ENCODE measurements around the gene NDUFV2. TPM values are rescaled to one million over a fixed set of nuclear protein-coding genes. Genes with fewer than 3 reads are reported as not detected.

Gene NDUFV2
- total and polyA plus RNA-seq, 12 donors = 362 to 1,061 (median 482) TPM

GRCh38 chr18:9135912-9136314 is 33.4 kb downstream of the NDUFV2 start:
- intact Hi-C loops (cut with DNase I) = loop anchor here in 7 of 10 donors (2.0 to 5.0 kb wide), 3 partner anchors 17 to 34 kb away; partner anchors contain the start of gene NDUFV2 (in 7 of the 7)
- TF ChIP-seq, protein P1, sequence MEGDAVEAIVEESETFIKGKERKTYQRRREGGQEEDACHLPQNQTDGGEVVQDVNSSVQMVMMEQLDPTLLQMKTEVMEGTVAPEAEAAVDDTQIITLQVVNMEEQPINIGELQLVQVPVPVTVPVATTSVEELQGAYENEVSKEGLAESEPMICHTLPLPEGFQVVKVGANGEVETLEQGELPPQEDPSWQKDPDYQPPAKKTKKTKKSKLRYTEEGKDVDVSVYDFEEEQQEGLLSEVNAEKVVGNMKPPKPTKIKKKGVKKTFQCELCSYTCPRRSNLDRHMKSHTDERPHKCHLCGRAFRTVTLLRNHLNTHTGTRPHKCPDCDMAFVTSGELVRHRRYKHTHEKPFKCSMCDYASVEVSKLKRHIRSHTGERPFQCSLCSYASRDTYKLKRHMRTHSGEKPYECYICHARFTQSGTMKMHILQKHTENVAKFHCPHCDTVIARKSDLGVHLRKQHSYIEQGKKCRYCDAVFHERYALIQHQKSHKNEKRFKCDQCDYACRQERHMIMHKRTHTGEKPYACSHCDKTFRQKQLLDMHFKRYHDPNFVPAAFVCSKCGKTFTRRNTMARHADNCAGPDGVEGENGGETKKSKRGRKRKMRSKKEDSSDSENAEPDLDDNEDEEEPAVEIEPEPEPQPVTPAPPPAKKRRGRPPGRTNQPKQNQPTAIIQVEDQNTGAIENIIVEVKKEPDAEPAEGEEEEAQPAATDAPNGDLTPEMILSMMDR (IDR thresholded peaks at IDR 0.05) = no peak
- peak; percentile 1 to 62 (median 26) for ATAC-seq
- no peaks in the 10 kb centered on the region for H3K27me3 ChIP-seq
- peaks cover 0 to 59% (median 41%) of the 10 kb centered on the region in 9 donors for H3K4me1 ChIP-seq
- peak overlapping the region; percentile 65 to 99 (median 98) for H3K27ac ChIP-seq
- peak overlapping the region; percentile 42 to 94 (median 75) for H3K4me3 ChIP-seq
- DNase-seq = peak in 1 of 2 donors; percentile 28
- no peaks in the 10 kb centered on the region for H3K9me3 ChIP-seq
- 0% methylated on average over 28 to 33 of the region's 33 CpGs for WGBS, 2 donors
- peaks cover 0 to 45% (median 15%) of the 10 kb centered on the region in 9 donors for H3K36me3 ChIP-seq

- peak within 1 kb of the TSS; percentile 61 to 94 (median 80) for H3K4me3 ChIP-seq
- DNase-seq (peak; percentile 97 to 99), ATAC-seq (peak; percentile 96 to 99 (median 97))
- intact Hi-C loops (cut with DNase I) = loop anchor here in 8 of 10 donors (1.0 to 5.0 kb wide), 4 partner anchors 18 to 34 kb away; partner anchors contain the start of gene NDUFV2 (in 8 of the 8)
- WGBS, 2 donors = 0 to 1% methylated on average over 72 to 95 of the region's 95 CpGs
- TF ChIP-seq, protein P1 (IDR thresholded peaks at IDR 0.05) = no peak
- H3K4me1 ChIP-seq = peaks cover 0 to 65% (median 47%) of the 10 kb centered on the region in 9 donors
- H3K27me3 ChIP-seq = no peaks in the 10 kb centered on the region
- peak within 1 kb of the TSS; percentile 92 to 99 (median 98) for H3K27ac ChIP-seq
- H3K36me3 ChIP-seq = peaks cover 0 to 39% (median 15%) of the 10 kb centered on the region in 9 donors
- no peaks in the 10 kb centered on the region for H3K9me3 ChIP-seq
These were observed 34.0 kb downstream of the NDUFV2 start, which contains the start of gene ANKRD12 for GRCh38 chr18:9136315-9137155. ANKRD12 (plus strand) TSS chr18:9136781; CDS start chr18:9182433, 45,652 bp downstream.

DNA sequence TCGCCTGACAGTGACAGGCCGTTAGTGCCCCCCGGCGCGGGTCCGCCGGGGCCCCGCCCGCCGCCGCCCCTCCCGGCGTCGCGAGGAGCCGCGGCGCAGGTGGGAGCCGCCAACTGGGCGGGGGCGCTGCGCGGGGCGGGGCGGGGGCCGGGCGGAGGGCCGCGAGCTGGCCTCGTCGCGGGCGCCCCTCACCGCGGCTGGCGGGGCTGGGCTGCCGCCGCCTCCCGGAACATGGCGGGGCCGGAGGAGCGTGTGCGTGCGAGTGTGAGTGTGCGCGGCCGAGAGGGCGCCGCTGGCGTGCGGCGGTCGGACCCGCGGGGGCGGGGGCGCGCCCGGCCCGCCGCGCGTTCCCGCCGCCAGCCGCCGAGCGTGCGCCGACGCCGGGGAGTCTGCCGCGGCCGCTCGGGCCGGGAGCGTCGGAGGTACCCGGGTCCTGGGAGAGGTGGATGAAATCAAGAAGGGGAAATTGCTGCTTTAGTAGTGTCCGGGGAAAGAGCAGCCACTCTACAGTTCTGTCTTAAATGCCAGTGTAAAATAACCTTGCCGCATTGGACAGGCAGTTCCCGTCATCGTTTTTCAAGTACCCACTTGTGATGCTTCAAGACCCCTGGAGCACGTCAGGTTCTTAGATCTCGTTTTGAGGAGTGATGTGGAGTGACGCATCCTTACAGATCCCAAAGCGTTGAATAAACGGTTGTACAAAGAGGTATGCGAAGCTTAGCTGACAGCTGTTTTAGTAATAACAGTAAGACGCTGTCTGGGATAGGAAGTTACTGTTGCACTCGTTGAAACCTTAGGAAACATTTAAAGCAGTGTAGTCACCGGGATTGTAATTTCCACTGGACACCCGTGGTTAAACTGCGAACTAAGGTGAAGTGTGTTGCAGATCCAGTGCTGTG is 34.9 kb downstream of the NDUFV2 start:
- TF ChIP-seq, protein P1 (IDR thresholded peaks at IDR 0.05) = no peak

More for the DNA sequence above, 34.9 kb downstream of the NDUFV2 start:
- 0 to 1% methylated on average over 72 to 95 of the region's 95 CpGs for WGBS, 2 donors
- Histone ChIP-seq H3K4me3 (peak overlapping the region; percentile 61 to 94 (median 80)), H3K9me3 (no peaks in the 10 kb centered on the region), H3K36me3 (peaks cover 0 to 30% (median 13%) of the 10 kb centered on the region in 9 donors), H3K27ac (peak overlapping the region; percentile 92 to 99 (median 98)), H3K27me3 (no peaks in the 10 kb centered on the region), H3K4me1 (peaks cover 0 to 74% (median 56%) of the 10 kb centered on the region in 9 donors)
- ATAC-seq = peak in 7 of 8 donors; percentile 4 to 40 (median 21)
- peak; percentile 58 to 73 for DNase-seq
- intact Hi-C loops (cut with DNase I) = loop anchor here in 8 of 10 donors (1.0 to 5.0 kb wide), 4 partner anchors 19 to 35 kb away; partner anchors contain the start of gene NDUFV2 (in 8 of the 8)
